ENCODE measurements around the gene TSPAN31. TPM values are rescaled to one million over a fixed set of nuclear protein-coding genes. Genes with fewer than 3 reads are reported as not detected.

TSPAN31 gene
- total and polyA plus RNA-seq, 9 of the 15 experiments (the other 6 are each of a cell fraction or from before 2014, with no cell fraction given) = 11.3 to 26.4 (median 14.3) TPM

DNA sequence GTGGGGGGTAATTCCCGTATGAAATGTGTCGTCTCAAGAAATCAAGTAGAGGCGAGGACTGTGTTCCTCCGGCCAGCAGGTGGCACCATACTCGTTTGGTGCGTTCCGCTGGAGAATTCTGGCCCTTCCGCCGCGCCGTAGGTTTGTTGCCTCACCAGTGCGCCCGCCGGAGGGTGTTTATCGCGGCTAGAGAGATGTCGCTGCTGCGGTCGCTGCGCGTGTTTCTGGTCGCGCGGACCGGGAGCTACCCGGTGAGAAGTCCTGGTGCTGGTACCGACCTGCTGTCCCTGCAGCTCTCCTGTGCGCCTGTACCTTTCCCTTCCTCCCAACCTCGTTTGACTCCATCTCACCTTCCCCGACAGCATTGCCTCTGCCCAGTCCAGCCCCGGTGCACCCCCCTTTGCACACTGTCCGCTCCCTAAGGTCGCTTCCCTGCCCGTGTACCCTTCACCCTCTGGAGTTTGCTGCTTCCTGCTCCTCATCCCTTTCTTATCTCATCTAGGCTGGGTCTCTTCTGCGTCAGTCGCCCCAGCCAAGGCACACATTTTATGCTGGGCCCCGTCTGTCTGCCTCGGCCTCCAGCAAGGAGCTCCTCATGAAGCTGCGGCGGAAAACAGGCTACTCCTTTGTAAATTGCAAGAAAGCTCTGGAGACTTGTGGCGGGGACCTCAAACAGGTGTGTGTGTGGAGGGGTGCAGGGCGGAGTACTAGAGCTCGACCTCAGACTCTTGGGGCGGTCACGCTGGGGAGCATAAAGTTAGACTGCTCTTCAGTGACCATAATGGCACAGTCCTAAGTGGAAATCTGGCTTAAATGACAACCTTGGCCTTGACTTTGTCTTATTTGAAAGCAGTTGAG is 38.0 kb downstream of the TSPAN31 start, which contains the start of gene TSFM (continued):
- TF ChIP-seq ZNF197 (CRISPR knock-in tag; IDR thresholded peaks at IDR 0.05; ENCODE audit: low read depth) = no peak
- TF ChIP-seq, protein P1, sequence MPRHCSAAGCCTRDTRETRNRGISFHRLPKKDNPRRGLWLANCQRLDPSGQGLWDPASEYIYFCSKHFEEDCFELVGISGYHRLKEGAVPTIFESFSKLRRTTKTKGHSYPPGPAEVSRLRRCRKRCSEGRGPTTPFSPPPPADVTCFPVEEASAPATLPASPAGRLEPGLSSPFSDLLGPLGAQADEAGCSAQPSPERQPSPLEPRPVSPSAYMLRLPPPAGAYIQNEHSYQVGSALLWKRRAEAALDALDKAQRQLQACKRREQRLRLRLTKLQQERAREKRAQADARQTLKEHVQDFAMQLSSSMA (CRISPR knock-in tag; IDR thresholded peaks at IDR 0.05) = no peak
- peak; percentile 62 for TF ChIP-seq POLR2H (tag; IDR thresholded peaks at IDR 0.05; ENCODE audit: low read depth)
- no peak for TF ChIP-seq NFE2L1 (tag; IDR thresholded peaks at IDR 0.05; ENCODE audit: borderline replicate concordance, low read depth)
- 0 out of 2 replicates have a peak, but pooled peaks have one; percentile 60 for TF ChIP-seq TGIF2 (CRISPR knock-in tag; IDR thresholded peaks at IDR 0.05)
- TF ChIP-seq GATA2 (CRISPR knock-in tag; IDR thresholded peaks at IDR 0.05) = no peak
- TF ChIP-seq CBX5 (IDR thresholded peaks at IDR 0.05; ENCODE audit: borderline replicate concordance, low read depth) = no peak
- TF ChIP-seq, protein P2, sequence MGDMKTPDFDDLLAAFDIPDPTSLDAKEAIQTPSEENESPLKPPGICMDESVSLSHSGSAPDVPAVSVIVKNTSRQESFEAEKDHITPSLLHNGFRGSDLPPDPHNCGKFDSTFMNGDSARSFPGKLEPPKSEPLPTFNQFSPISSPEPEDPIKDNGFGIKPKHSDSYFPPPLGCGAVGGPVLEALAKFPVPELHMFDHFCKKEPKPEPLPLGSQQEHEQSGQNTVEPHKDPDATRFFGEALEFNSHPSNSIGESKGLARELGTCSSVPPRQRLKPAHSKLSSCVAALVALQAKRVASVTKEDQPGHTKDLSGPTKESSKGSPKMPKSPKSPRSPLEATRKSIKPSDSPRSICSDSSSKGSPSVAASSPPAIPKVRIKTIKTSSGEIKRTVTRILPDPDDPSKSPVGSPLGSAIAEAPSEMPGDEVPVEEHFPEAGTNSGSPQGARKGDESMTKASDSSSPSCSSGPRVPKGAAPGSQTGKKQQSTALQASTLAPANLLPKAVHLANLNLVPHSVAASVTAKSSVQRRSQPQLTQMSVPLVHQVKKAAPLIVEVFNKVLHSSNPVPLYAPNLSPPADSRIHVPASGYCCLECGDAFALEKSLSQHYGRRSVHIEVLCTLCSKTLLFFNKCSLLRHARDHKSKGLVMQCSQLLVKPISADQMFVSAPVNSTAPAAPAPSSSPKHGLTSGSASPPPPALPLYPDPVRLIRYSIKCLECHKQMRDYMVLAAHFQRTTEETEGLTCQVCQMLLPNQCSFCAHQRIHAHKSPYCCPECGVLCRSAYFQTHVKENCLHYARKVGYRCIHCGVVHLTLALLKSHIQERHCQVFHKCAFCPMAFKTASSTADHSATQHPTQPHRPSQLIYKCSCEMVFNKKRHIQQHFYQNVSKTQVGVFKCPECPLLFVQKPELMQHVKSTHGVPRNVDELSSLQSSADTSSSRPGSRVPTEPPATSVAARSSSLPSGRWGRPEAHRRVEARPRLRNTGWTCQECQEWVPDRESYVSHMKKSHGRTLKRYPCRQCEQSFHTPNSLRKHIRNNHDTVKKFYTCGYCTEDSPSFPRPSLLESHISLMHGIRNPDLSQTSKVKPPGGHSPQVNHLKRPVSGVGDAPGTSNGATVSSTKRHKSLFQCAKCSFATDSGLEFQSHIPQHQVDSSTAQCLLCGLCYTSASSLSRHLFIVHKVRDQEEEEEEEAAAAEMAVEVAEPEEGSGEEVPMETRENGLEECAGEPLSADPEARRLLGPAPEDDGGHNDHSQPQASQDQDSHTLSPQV (IDR thresholded peaks at IDR 0.05) = no peak
- TF ChIP-seq EGR1 (conservative IDR thresholded peaks at IDR 0.05) = no peak
- peak; percentile 87 for TF ChIP-seq DIDO1 (tag; IDR thresholded peaks at IDR 0.05; ENCODE audit: low read depth)
- peak; percentile 90 for TF ChIP-seq TOE1 (IDR thresholded peaks at IDR 0.05; ENCODE audit: borderline replicate concordance)
- peak; percentile 91; the same call in 1 of the 2 replicates for TF ChIP-seq TOE1 (CRISPR knock-in tag; IDR thresholded peaks at IDR 0.05; ENCODE audit: borderline replicate concordance, low read depth)
- TF ChIP-seq CBX3 (IDR thresholded peaks at IDR 0.05; ENCODE audit: borderline replicate concordance in 1 of 2, low read length in 2 of 2) = peak in 1 of 2 experiments; percentile 87; a peak in 2 of 3 replicates
- no peak for TF ChIP-seq ELK1 (CRISPR knock-in tag; IDR thresholded peaks at IDR 0.05)
- no peak for TF ChIP-seq FOS (IDR thresholded peaks at IDR 0.05; ENCODE audit: extremely low read depth, insufficient read length)
- TF ChIP-seq SREBF2 (CRISPR knock-in tag; IDR thresholded peaks at IDR 0.05) = no peak
- TF ChIP-seq NRF1 (conservative IDR thresholded peaks at IDR 0.05 in 1 of 2, IDR thresholded peaks at IDR 0.05 in 1 of 2) = peak; percentile 55 to 71; a peak in 3 of 4 replicates

Measured in K562 (cell line).